Retinal pigment epithelial cell (primary cell): ENCODE results near the gene EGFL7.
A peak's percentile ranks its signal among the peaks of the same experiment; 100 is the strongest.

ENCODE experiments used
- DNase-seq: peaks from one replicate; pipeline ENCODE4 v3.0.0-alpha.2; 2010; ENCODE audit warnings: low read depth
- H3K4me3 ChIP-seq: 2 replicates; pipeline ENCODE4 v1.5.1; 2011; ENCODE audit warnings: mild to moderate bottlenecking, low read length, control low read depth, moderate library complexity
- TF ChIP-seq, protein P1 (sequence below): conservative IDR thresholded peaks from 2 replicates; pipeline ENCODE4 v1.5.1; 2011; ENCODE audit warnings: low read depth, low read length, control low read depth, inconsistent platforms

The EGFL7 gene

DNA sequence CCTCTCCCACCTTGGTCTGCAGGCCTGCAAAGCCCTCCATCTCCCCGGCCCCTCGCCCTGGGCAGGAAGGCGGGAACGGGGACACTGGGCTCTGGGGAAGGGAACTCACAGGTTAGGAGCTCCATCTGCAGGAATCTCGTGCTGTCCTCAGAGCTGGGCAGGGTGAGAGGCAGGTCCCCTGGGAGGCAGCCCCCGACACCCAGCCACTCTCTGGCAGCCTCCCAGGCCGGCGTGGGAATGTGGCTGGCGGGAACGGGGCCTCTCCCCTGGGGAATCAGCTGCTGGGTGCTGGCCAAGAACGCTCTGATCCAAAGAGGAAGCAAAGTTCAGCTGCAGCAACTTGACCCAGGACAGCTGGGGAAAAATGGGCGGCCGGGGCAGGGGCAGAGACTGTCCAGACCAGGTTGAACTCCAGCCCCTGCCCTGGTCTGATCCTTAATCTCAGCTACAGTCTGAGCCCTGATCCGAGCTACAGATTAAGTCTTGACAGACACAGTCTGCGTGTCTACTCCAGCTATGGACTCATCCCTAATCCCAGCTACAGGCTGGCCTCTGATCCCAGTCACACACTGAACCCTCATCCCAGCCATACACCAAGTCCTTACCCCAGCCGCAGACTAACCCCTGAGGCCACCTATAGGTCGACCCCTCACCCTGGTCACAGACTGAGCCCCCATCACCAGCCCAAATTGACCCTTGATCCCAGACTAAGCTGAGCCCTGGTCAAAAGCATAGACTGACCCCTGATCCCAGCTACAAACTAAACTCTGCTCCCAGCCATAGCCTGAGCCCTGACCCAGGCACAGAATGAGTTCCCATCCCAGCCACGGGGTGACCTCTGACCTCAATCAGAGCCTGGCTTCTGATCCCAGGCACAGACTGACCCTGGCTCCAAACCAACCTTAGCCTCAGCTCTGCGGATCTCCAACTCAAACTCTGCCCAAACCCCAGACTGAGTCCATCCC is 37.3 kb upstream of the EGFL7 start:
- TF ChIP-seq, protein P1, sequence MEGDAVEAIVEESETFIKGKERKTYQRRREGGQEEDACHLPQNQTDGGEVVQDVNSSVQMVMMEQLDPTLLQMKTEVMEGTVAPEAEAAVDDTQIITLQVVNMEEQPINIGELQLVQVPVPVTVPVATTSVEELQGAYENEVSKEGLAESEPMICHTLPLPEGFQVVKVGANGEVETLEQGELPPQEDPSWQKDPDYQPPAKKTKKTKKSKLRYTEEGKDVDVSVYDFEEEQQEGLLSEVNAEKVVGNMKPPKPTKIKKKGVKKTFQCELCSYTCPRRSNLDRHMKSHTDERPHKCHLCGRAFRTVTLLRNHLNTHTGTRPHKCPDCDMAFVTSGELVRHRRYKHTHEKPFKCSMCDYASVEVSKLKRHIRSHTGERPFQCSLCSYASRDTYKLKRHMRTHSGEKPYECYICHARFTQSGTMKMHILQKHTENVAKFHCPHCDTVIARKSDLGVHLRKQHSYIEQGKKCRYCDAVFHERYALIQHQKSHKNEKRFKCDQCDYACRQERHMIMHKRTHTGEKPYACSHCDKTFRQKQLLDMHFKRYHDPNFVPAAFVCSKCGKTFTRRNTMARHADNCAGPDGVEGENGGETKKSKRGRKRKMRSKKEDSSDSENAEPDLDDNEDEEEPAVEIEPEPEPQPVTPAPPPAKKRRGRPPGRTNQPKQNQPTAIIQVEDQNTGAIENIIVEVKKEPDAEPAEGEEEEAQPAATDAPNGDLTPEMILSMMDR: peak; percentile 44
- no peak for DNase-seq
- no peak overlapping the region for H3K4me3 ChIP-seq

DNA sequence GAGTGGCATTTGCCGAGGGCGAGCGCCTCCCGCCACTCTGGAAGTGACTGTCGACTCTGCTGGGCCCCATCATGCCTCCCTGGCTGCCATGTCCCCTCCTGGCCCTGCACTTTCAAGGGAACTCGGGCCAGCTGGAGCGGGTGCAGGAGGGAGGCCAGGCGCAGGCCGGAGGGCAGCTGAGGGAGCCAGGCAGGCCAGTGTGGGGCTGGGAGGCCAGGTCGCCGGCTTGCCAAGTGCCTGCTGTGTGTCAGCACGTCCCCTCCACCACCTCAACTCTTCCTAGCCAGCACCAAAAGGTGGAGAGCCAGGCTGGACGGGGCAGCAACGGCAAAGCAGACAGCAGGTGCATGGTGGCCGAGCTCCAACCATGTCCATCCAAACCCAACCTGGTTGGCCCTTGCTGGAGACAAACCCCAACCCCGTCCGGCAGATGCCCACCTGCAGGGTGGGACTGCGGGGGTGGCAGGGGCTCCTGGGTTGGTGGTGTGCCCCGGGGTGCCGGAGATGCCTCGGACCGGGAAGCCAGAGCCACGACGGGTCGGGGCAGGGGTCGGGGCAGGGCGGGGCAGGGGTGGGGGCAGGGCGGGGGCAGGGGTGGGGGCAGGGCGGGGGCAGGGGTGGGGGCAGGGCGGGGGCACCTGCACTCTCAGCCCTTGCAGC is 36.5 kb upstream of the EGFL7 start:
- DNase-seq: no peak
- no peak overlapping the region for H3K4me3 ChIP-seq

DNA sequence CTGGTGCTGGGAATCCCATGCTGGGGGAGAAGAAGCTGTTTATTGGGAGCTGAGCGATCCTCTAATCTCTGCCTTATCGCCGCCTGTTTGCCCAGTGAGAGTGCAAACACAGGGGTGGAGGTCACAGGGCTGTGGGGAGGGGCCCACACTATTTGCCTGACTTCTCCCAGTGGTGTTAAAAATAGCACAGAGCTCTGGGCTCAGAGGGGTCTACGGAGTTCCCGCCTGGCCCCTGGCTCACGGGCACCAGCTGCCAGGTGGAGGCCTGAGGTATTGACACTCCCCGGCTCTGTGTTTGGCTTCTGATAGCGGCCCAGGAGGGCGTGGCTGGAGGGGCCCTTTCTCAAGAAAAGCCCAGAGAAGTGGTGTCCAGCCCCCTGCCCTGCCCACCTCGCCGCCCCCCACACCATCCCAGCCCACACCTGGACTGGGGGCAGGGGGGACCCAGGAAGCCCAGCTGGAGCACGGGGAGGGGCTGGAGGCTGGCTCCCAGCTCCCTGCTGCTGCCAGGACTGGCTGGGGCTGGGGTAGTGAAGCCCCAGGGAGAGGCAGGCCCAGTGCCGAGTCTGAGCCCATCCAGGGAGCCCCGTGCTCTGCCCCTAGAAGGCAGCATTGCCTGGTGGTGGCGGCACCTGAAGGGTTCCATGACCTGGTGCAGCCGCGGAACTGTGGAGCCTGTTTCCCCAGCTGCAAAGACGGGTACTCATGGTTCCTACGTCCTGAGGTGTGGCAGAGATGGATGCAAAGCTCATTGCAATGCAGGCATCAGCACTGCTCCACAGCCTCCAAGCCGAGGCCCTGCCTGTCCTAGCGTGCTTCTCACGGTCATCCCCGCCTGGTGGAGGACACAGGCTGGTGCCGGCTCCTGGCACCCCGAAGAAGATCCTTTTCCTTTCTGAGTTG is 35.7 kb upstream of the EGFL7 start:
- TF ChIP-seq, protein P1: peak; percentile 11

More for the DNA sequence above, 36.5 kb upstream of the EGFL7 start:
- TF ChIP-seq, protein P1: no peak

DNA sequence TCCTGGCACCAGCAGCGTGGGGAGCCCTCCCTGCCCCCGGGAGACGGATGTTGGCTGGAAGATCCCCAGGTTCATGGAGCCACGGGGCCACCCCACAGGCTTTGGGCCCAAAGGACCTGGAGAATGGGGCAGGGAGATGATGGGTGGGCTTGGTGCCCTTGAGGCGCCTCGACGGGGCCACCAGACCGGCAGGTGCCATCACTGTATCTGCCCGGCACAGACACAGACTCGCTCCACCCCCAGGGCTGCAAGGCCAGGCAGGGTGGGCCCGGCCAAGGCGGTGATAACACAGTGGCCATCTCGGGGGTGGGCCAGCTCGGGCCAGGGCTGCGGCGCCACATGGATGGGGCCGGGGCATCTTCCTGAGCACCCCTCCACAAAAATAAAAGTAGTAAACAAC is 35.0 kb upstream of the EGFL7 start:
- TF ChIP-seq, protein P1: no peak

More for the DNA sequence above, 35.7 kb upstream of the EGFL7 start:
- DNase-seq: no peak
- no peak overlapping the region for H3K4me3 ChIP-seq

DNA sequence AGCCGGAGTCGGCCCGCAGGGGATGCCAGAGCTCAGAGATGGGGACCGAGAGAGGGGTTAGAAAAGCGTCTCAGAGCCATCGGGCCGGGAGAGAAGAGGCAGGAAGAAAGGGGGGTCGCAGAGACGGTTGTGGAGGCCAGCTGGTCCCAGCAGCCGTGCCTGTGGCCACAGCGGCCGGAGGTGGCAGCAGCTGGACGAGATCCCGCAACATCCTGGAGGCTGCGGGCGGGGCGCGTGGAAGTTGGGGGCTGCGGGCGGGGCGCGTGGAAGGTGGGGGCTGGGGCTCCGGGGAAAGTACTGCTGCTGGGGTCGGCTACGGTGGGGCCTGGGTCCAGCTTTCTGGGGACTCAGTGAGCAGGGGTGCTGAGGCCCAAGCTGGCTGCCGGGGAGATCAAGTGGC is 34.4 kb upstream of the EGFL7 start:
- no peak for DNase-seq
- TF ChIP-seq, protein P1: no peak
- H3K4me3 ChIP-seq: no peak overlapping the region

More for the DNA sequence above, 35.0 kb upstream of the EGFL7 start:
- H3K4me3 ChIP-seq: no peak overlapping the region
- DNase-seq: no peak

DNA sequence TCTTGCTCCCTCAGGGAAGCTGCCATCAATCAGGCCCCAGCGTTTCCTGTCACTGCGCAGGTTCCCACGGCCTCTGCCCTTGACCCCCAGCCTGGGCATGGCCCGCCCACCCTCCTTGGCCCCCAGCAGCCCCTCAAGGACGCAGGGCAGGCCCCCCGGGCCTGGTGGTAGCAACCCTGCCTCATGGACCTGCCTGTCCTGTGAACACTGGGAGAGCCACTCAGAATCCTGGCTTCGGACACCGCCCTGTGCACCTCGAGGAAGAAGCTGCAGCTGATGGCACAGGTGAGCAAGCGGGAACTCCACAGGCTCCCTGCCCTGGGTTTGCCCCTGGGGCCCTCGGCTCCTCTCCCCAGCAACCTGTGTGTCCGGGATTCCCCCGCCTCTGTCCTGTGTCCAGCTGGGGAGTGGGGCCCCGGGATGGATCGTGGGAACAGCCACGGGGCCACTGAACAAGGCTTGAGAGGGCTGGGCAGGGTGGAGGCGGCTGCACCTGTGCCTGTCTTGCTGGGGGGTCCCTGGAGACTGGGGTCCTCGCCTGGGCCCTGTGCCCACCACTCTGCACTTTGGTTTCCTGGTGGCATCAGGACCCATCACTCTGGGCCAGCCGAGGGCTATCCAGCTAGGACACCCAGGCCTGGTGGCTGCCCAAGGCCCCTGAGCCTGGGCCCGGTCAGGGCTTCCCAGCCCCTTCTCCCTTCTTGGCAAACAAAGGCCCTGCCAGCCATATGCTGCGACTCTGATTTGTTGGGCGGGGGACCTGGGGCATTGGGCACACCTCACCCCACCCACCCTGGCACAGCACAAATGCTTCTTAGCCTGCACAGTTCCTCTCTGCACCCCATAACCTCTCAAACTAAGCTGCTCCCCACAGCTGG is 33.5 kb upstream of the EGFL7 start:
- no peak for DNase-seq
- TF ChIP-seq, protein P1: no peak
- no peak overlapping the region for H3K4me3 ChIP-seq
